C4-2B (cell line): ENCODE data around the gene ST8SIA5.

Source experiments
- ZFX ChIP-seq: fragments of 450-650 bp; IDR thresholded peaks from 2 replicates; pipeline ENCODE4 v1.6.1; 2017
- TF ChIP-seq, protein P1 (sequence below): fragments of 450-650 bp; conservative IDR thresholded peaks from 2 replicates; pipeline ENCODE4 v1.5.1; 2017; ENCODE audit warnings: mild to moderate bottlenecking

DNA sequence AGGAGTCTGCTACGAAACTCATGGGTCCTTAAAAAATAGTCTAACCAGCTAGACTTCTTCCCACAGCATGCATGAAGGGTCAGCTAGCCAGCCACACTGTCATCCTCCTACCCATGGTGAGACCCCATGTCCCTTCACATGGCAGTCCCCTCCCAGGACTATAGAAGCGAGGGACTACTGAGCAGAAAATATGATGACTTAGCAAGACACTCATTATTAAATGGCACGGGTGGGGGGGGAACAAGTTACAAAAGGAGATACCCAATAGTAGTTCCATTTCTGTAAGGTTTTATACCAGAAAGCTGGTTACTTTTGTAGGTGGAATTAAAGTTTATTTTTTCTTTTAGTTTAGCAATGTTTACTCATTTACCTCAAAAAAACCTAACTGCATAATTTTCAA lies 31.5 kb downstream of the ST8SIA5 start:
- TF ChIP-seq, protein P1, sequence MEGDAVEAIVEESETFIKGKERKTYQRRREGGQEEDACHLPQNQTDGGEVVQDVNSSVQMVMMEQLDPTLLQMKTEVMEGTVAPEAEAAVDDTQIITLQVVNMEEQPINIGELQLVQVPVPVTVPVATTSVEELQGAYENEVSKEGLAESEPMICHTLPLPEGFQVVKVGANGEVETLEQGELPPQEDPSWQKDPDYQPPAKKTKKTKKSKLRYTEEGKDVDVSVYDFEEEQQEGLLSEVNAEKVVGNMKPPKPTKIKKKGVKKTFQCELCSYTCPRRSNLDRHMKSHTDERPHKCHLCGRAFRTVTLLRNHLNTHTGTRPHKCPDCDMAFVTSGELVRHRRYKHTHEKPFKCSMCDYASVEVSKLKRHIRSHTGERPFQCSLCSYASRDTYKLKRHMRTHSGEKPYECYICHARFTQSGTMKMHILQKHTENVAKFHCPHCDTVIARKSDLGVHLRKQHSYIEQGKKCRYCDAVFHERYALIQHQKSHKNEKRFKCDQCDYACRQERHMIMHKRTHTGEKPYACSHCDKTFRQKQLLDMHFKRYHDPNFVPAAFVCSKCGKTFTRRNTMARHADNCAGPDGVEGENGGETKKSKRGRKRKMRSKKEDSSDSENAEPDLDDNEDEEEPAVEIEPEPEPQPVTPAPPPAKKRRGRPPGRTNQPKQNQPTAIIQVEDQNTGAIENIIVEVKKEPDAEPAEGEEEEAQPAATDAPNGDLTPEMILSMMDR, result no peak
- TF ChIP-seq ZFX, result no peak
